GM23248 (cell line): ENCODE measurements around the gene TBC1D10B. TPM values are rescaled to one million over a fixed set of nuclear protein-coding genes. Genes with fewer than 3 reads are reported as not detected.
"Not testable (repeated sequence)": the region's sequence is repeated elsewhere in the genome, so short reads cannot be mapped to it uniquely, and the experiment has no call there.

Experiments used
- DNase-seq: peaks from one replicate; pipeline ENCODE4 v3.0.0-alpha.2; 2015
- H2AFZ ChIP-seq: fragments of 200-600 bp; sonication (generic); 2 replicates; pipeline ENCODE4 v1.6.1; 2016; ENCODE audit warnings: antibody characterized with exemption
- H3F3A ChIP-seq: fragments of 200-600 bp; sonication (generic); 2 replicates; pipeline ENCODE4 v1.6.1; 2016; ENCODE audit warnings: mild to moderate bottlenecking, antibody characterized with exemption, mixed run types; ENCODE audit not compliant: insufficient read depth
- H3K27ac ChIP-seq: fragments of 200-600 bp; sonication (generic); 2 replicates; pipeline ENCODE4 v1.5.1; 2016; ENCODE audit warnings: mild to moderate bottlenecking
- H3K27me3 ChIP-seq: fragments of 200-600 bp; sonication (generic); replicated peaks from 2 replicates; pipeline ENCODE4 v1.6.1; 2016; ENCODE audit warnings: mild to moderate bottlenecking; ENCODE audit not compliant: insufficient read depth
- H3K36me3 ChIP-seq: fragments of 200-600 bp; sonication (generic); 2 replicates; pipeline ENCODE4 v1.6.1; 2016; ENCODE audit warnings: low read depth, mild to moderate bottlenecking
- H3K4me1 ChIP-seq: fragments of 200-600 bp; sonication (generic); 2 replicates; pipeline ENCODE4 v1.6.1; 2016; ENCODE audit warnings: mild to moderate bottlenecking; ENCODE audit not compliant: insufficient read depth
- H3K4me2 ChIP-seq: fragments of 200-600 bp; sonication (generic); one replicate; pipeline ENCODE4 v1.6.1; 2016; ENCODE audit warnings: mild to moderate bottlenecking; ENCODE audit not compliant: unreplicated experiment
- H3K4me3 ChIP-seq: fragments of 200-600 bp; sonication (generic); 2 replicates; pipeline ENCODE4 v1.5.1; 2016; ENCODE audit warnings: mild to moderate bottlenecking
- H3K79me2 ChIP-seq: fragments of 200-600 bp; sonication (generic); 2 replicates; pipeline ENCODE4 v1.6.1; 2016; ENCODE audit warnings: mild to moderate bottlenecking; ENCODE audit not compliant: insufficient read depth
- H3K9ac ChIP-seq: fragments of 200-600 bp; sonication (generic); 2 replicates; pipeline ENCODE4 v1.6.1; 2016; ENCODE audit warnings: mild to moderate bottlenecking
- H3K9me2 ChIP-seq: fragments of 200-600 bp; sonication (generic); 2 replicates; pipeline ENCODE4 v1.6.1; 2016; ENCODE audit warnings: mixed run types, mild to moderate bottlenecking, moderate library complexity; ENCODE audit not compliant: insufficient read depth
- H3K9me3 ChIP-seq: fragments of 200-600 bp; sonication (generic); one replicate; pipeline ENCODE4 v1.6.1; 2017; ENCODE audit warnings: low read depth
- H4K20me1 ChIP-seq: fragments of 200-600 bp; sonication (generic); 2 replicates; pipeline ENCODE4 v1.6.0; 2016; ENCODE audit not compliant: insufficient read depth
- EZH2 ChIP-seq: fragments of 200-600 bp; sonication (generic); IDR thresholded peaks from 2 replicates; pipeline ENCODE4 v1.6.1; 2018; ENCODE audit warnings: antibody characterized with exemption, mild to moderate bottlenecking; ENCODE audit not compliant: insufficient read depth, poor library complexity, severe bottlenecking
- EZH2phosphoT487 ChIP-seq: fragments of 200-600 bp; sonication (generic); IDR thresholded peaks from 2 replicates; pipeline ENCODE4 v1.6.1; 2018; ENCODE audit warnings: antibody characterized with exemption, moderate library complexity, mild to moderate bottlenecking, low read depth; ENCODE audit not compliant: insufficient read depth
- WGBS, 2 experiments: methylation state at CpG; one replicate each; pipeline ENCODE4 v1.1.6; 2015 to 2017; ENCODE audit warnings: low lambda C conversion rate in 2 of 2, low coverage in 1 of 2; ENCODE audit errors: missing lambda C conversion rate in 2 of 2; 5-methylcytosine and 5-hydroxymethylcytosine counted together
- in situ Hi-C: fragments of 300-500 bp; cut with MboI; formaldehyde crosslinking; loops from 2 replicates; pipeline ENCODE4 v1.15.0; 2020
- polyA plus RNA-seq: library from polyadenylated mRNA; unstranded; fragments of >200 nt; fragmentation: Nextera tagmentation; extraction: Ambion mirVana; gene quantifications from 2 replicates; pipeline ENCODE4 v1.2.1, GENCODE V29; 2016
- total RNA-seq: library from RNA; depleted of rRNA; stranded (reverse); fragments of >200 nt; shearing (Covaris generic); gene quantifications from 2 replicates; pipeline ENCODE4 v1.2.3, GENCODE V29; 2014

The TBC1D10B gene
- total and polyA plus RNA-seq, 2 experiments from 2014 or later = 12.2 to 41.2 TPM

GRCh38 chr16:30342751-30343490, 27.4 kb downstream of the TBC1D10B start:
- no peak overlapping the region for H3K4me2 ChIP-seq
- H3K79me2 ChIP-seq = no peaks in the 10 kb centered on the region
- in situ Hi-C loops = no loop called here
- no peak for TF ChIP-seq EZH2
- TF ChIP-seq EZH2phosphoT487 = no peak
- no peaks in the 10 kb centered on the region for H3K27me3 ChIP-seq
- H3K9ac ChIP-seq = no peak overlapping the region
- H3K4me3 ChIP-seq = no peak overlapping the region
- 90 to 93% methylated on average over 31 to 32 of the region's 32 CpGs for WGBS, 2 experiments
- H3F3A ChIP-seq = no peaks in the 10 kb centered on the region
- H3K27ac ChIP-seq = no peak overlapping the region
- no peaks in the 10 kb centered on the region for H3K36me3 ChIP-seq
- H4K20me1 ChIP-seq = no peaks in the 10 kb centered on the region
- H3K4me1 ChIP-seq = no peaks in the 10 kb centered on the region
- H2AFZ ChIP-seq = no peak overlapping the region
- no peak for DNase-seq
- no peaks in the 10 kb centered on the region for H3K9me2 ChIP-seq
- no peaks in the 10 kb centered on the region for H3K9me3 ChIP-seq

GRCh38 chr16:30341971-30342370, 28.3 kb downstream of the TBC1D10B start:
- H4K20me1 ChIP-seq, H3K27me3 ChIP-seq, H3K4me1 ChIP-seq, H2AFZ ChIP-seq, H3K9ac ChIP-seq, H3K9me3 ChIP-seq, H3F3A ChIP-seq, in situ Hi-C loops, H3K9me2 ChIP-seq, H3K4me3 ChIP-seq, H3K79me2 ChIP-seq, H3K27ac ChIP-seq, H3K4me2 ChIP-seq, H3K36me3 ChIP-seq: not testable (repeated sequence)
- 89 to 96% methylated on average over 7 to 8 of the region's 8 CpGs for WGBS, 2 experiments
- DNase-seq = peak; percentile 11

GRCh38 chr16:30340621-30341020, 29.7 kb downstream of the TBC1D10B start:
- Histone ChIP-seq H3K4me1 (no peaks in the 10 kb centered on the region), H2AFZ (no peak overlapping the region), H3K9ac (no peak overlapping the region), H3K27ac (no peak overlapping the region), H3K79me2 (no peaks in the 10 kb centered on the region), H4K20me1 (no peaks in the 10 kb centered on the region), H3K4me3 (no peak overlapping the region), H3K27me3 (no peaks in the 10 kb centered on the region), H3K9me3 (no peaks in the 10 kb centered on the region), H3K36me3 (no peaks in the 10 kb centered on the region), H3K9me2 (no peaks in the 10 kb centered on the region), H3F3A (no peaks in the 10 kb centered on the region; the same call in 1 of the 2 replicates), H3K4me2 (no peak overlapping the region)
- no peak for DNase-seq
- in situ Hi-C loops = no loop called here
- no peak for TF ChIP-seq EZH2
- no peak for TF ChIP-seq EZH2phosphoT487
- WGBS, 2 experiments = 93 to 95% methylated on average over 13 of the region's 13 CpGs

DNA sequence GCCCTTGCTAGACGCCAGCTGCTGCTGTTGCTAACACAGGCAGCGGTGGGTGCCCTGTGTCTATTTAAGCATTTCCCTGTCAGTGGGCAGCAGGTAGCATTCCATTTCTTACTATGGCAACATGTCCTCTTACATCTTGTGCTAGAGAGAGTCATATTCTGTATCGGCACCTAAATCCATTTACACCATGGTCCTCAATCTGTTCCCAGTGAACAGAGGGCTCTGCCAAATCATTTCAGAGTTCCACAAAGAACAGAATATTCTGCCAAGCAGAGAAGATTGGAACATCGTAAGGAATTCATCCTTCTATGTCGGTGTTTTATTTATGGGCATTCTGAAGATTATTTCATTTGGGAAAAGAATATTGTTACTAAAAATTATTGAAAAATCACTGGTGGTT, 31.6 kb downstream of the TBC1D10B start:
- H3K27me3 ChIP-seq, H3K79me2 ChIP-seq, in situ Hi-C loops, DNase-seq, H3K4me3 ChIP-seq, H3K4me2 ChIP-seq, H3F3A ChIP-seq, H3K9me2 ChIP-seq, H4K20me1 ChIP-seq, H3K9me3 ChIP-seq, H3K4me1 ChIP-seq, H2AFZ ChIP-seq, H3K27ac ChIP-seq, H3K36me3 ChIP-seq, H3K9ac ChIP-seq: not testable (repeated sequence)
- 42 to 47% methylated on average over 4 to 5 of the region's 5 CpGs for WGBS, 2 experiments

DNA sequence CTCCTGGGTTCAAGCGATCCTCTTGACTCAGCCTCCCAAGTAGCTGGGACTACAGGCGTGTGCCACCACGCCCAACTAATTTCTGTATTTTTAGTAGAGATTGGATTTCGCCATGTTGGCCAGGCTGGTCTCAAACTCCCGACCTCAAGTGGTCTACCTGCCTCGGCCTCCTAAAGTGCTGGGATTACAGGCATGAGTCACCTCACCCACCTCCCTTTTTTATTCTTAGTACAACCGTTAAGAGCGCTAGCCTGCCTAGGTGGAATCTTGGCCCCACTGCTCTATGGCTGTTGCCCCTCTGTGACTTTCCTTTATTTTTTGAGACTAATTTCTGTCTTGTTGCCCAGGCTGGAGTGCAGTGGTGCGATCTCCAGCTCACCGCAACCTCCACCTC, 32.3 kb downstream of the TBC1D10B start:
- in situ Hi-C loops, H3K4me1 ChIP-seq: not testable (repeated sequence)
- 90 to 93% methylated on average over 10 of the region's 10 CpGs for WGBS, 2 experiments

More for the DNA sequence above, 32.3 kb downstream of the TBC1D10B start:
- H4K20me1 ChIP-seq, H3K27ac ChIP-seq, H3K36me3 ChIP-seq, H3K9ac ChIP-seq, H2AFZ ChIP-seq, H3K27me3 ChIP-seq, H3K4me3 ChIP-seq, H3K9me3 ChIP-seq, H3K9me2 ChIP-seq, H3F3A ChIP-seq, DNase-seq, H3K4me2 ChIP-seq: not testable (repeated sequence)
- H3K79me2 ChIP-seq = peaks cover 14% of the 10 kb centered on the region
